Posterior cingulate gyrus (tissue), 11 donors: ENCODE data around the gene MEGF6.
A peak's percentile ranks its signal among the peaks of the same experiment; 100 is the strongest.

Experiments
- DNase-seq, 10 donors: peaks; one replicate each; pipeline versions ENCODE4 v3.0.0 to v3.0.0-alpha.2; 2020 to 2021; ENCODE audit warnings: mixed read lengths in 3 of 10
- intact Hi-C: fragments of 100-400 bp; cut with DNase I; formaldehyde crosslinking; loops from one replicate; pipeline ENCODE4 v1.15.1; 2023

Gene MEGF6

GRCh38 chr1:3530086-3530925, 81.0 kb downstream of the MEGF6 start:
- DNase-seq, result no peak
- intact Hi-C loops, result no loop called here

- intact Hi-C loops, result no loop called here
- peak in 8 of 10 donors; percentile 30 to 92 (median 50) for DNase-seq
Observed at GRCh38 chr1:3529099-3529729, 82.1 kb downstream of the MEGF6 start.

- intact Hi-C loops, result no loop called here
- DNase-seq, result no peak
Observed at GRCh38 chr1:3527774-3528173, 83.5 kb downstream of the MEGF6 start.

- intact Hi-C loops, result no loop called here
Observed at GRCh38 chr1:3525551-3526482, 85.5 kb downstream of the MEGF6 start.

GRCh38 chr1:3524556-3525203, 86.6 kb downstream of the MEGF6 start:
- intact Hi-C loops, result no loop called here
- no peak for DNase-seq

More at GRCh38 chr1:3525551-3526482, 85.5 kb downstream of the MEGF6 start:
- no peak for DNase-seq

- intact Hi-C loops, result no loop called here
- no peak for DNase-seq
Observed at GRCh38 chr1:3523980-3524379, 87.3 kb downstream of the MEGF6 start.

- no peak for DNase-seq
- intact Hi-C loops, result no loop called here
Observed at GRCh38 chr1:3522564-3523265, 88.6 kb downstream of the MEGF6 start.

- no peak for DNase-seq
- intact Hi-C loops, result no loop called here
Observed at GRCh38 chr1:3522112-3522511, 89.2 kb downstream of the MEGF6 start.

GRCh38 chr1:3521426-3521825, 89.9 kb downstream of the MEGF6 start:
- intact Hi-C loops, result no loop called here
- peak in 1 of 10 donors; percentile 79 for DNase-seq

GRCh38 chr1:3520419-3521378, 90.6 kb downstream of the MEGF6 start:
- intact Hi-C loops, result no loop called here
- DNase-seq, result no peak

- intact Hi-C loops, result no loop called here
- no peak for DNase-seq
Observed at GRCh38 chr1:3519301-3519885, 91.9 kb downstream of the MEGF6 start.

- DNase-seq, result no peak
- intact Hi-C loops, result no loop called here
Observed at GRCh38 chr1:3518756-3519155, 92.6 kb downstream of the MEGF6 start.

GRCh38 chr1:3518256-3518655, 93.1 kb downstream of the MEGF6 start:
- intact Hi-C loops, result no loop called here
- DNase-seq, result no peak

- no peak for DNase-seq
- intact Hi-C loops, result no loop called here
Observed at GRCh38 chr1:3516911-3517675, 94.2 kb downstream of the MEGF6 start.

GRCh38 chr1:3516481-3516869, 94.8 kb downstream of the MEGF6 start:
- intact Hi-C loops, result no loop called here
- DNase-seq, result no peak

GRCh38 chr1:3515774-3516480, 95.4 kb downstream of the MEGF6 start:
- DNase-seq, result no peak
- intact Hi-C loops, result no loop called here

GRCh38 chr1:3515272-3515671, 96.0 kb downstream of the MEGF6 start:
- intact Hi-C loops, result no loop called here
- no peak for DNase-seq
